ENCODE measurements around the gene STAP2.
"Not testable (repeated sequence)": the region's sequence is repeated elsewhere in the genome, so short reads cannot be mapped to it uniquely, and the experiment has no call there.

STAP2 gene

GRCh38 chr19:4357921-4358326 is 19.3 kb upstream of the STAP2 start:
- no peak for DNase-seq (ENCODE audit: low read depth in 2 of 2)

GRCh38 chr19:4357095-4357797 is 18.6 kb upstream of the STAP2 start:
- no peak for DNase-seq (ENCODE audit: low read depth in 2 of 2)

GRCh38 chr19:4354897-4355296 is 16.3 kb upstream of the STAP2 start:
- DNase-seq (ENCODE audit: low read depth in 2 of 2): no peak

GRCh38 chr19:4354282-4354681 is 15.7 kb upstream of the STAP2 start:
- no peak for DNase-seq (ENCODE audit: low read depth in 2 of 2)

- DNase-seq (ENCODE audit: low read depth in 2 of 2): peak; percentile 32 to 34
These were observed 14.1 kb upstream of the STAP2 start for GRCh38 chr19:4352701-4353121.

GRCh38 chr19:4350726-4351125 is 12.1 kb upstream of the STAP2 start:
- no peak for DNase-seq (ENCODE audit: low read depth in 2 of 2)

GRCh38 chr19:4350111-4350510 is 11.5 kb upstream of the STAP2 start:
- no peak for DNase-seq (ENCODE audit: low read depth in 2 of 2)

- not testable (repeated sequence) for DNase-seq (ENCODE audit: low read depth in 2 of 2)
These were observed 10.6 kb upstream of the STAP2 start for GRCh38 chr19:4349225-4349624.

GRCh38 chr19:4347521-4347920 is 8.9 kb upstream of the STAP2 start:
- DNase-seq (ENCODE audit: low read depth in 2 of 2): no peak

- no peak for DNase-seq (ENCODE audit: low read depth in 2 of 2)
These were observed 7.4 kb upstream of the STAP2 start for GRCh38 chr19:4346020-4346383.

GRCh38 chr19:4345342-4346019 is 6.9 kb upstream of the STAP2 start:
- DNase-seq (ENCODE audit: low read depth in 2 of 2): no peak

- DNase-seq (ENCODE audit: low read depth in 2 of 2): peak; percentile 88 to 93
These were observed 5.0 kb upstream of the STAP2 start, which contains the start of gene MPND for GRCh38 chr19:4343370-4344307. MPND (plus strand) TSS chr19:4343562; CDS start chr19:4343594, 32 bp downstream.

GRCh38 chr19:4342615-4343369 is 4.2 kb upstream of the STAP2 start:
- peak; percentile 85 to 90 for DNase-seq (ENCODE audit: low read depth in 2 of 2)

- DNase-seq (ENCODE audit: low read depth in 2 of 2): no peak
These were observed 3.6 kb upstream of the STAP2 start for GRCh38 chr19:4342314-4342614.

GRCh38 chr19:4337906-4338440 is 654 bp downstream of the STAP2 start:
- DNase-seq (ENCODE audit: low read depth in 2 of 2): no peak

- no peak for DNase-seq (ENCODE audit: low read depth in 2 of 2)
These were observed 3.6 kb downstream of the STAP2 start for GRCh38 chr19:4334929-4335570.

- no peak for DNase-seq (ENCODE audit: low read depth in 2 of 2)
These were observed 8.8 kb downstream of the STAP2 start for GRCh38 chr19:4329858-4330257.

- DNase-seq (ENCODE audit: low read depth in 2 of 2): peak in 1 of 2 donors; percentile 65
These were observed 9.5 kb downstream of the STAP2 start for GRCh38 chr19:4328991-4329681.

GRCh38 chr19:4328243-4328990 is 10.2 kb downstream of the STAP2 start:
- peak; percentile 89 to 99 for DNase-seq (ENCODE audit: low read depth in 2 of 2)

- no peak for DNase-seq (ENCODE audit: low read depth in 2 of 2)
These were observed 10.8 kb downstream of the STAP2 start for GRCh38 chr19:4327877-4328242.

Data from stimulated activated CD4-positive, alpha-beta T cell treated with anti-CD3 and anti-CD28 coated beads, Interleukin-4, amount 100 ng/mL, for 48 hours (primary cell).